ENCODE results near the gene MCRIP1.

MCRIP1 gene

GRCh38 chr17:81819708-81820107 is 13.4 kb downstream of the MCRIP1 start:
- no peak for DNase-seq (ENCODE audit: low read depth)

DNA sequence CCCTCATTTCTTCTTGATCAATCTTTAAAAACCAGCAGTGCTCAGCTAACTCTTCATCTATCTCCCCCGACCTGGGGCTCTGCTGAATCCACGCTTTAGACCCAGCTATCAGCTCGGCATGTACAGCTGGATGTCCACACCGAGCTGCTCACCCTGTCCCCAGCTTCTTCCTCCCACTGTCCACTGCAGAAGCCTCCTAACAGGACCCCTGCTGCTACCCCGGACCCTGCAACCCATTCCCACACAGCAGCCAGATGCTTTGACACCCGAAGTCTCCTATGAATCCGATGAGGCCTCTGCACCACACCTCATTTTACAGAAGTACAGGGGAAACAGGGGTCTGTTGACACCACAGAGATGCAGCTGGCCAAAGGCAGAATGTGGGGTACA is 15.3 kb downstream of the MCRIP1 start:
- DNase-seq (ENCODE audit: low read depth), result no peak

DNA sequence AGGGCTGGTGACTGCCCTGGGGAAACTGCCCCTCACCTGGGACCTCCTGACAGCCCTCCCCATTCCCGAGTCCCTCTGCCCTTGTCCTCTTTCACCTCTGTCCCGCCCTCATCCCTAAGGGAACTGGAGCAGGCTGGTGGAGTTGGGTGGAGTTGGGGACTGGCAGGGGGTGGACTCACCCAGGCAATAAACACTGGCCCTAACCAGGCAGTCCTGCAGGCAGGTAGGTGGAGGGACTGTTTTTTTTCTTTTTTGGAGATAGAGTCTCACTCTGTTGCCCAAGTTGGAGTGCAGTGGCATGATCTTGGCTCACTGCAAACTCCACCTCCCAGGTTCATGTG is 17.5 kb downstream of the MCRIP1 start:
- DNase-seq (ENCODE audit: low read depth), result no peak

DNA sequence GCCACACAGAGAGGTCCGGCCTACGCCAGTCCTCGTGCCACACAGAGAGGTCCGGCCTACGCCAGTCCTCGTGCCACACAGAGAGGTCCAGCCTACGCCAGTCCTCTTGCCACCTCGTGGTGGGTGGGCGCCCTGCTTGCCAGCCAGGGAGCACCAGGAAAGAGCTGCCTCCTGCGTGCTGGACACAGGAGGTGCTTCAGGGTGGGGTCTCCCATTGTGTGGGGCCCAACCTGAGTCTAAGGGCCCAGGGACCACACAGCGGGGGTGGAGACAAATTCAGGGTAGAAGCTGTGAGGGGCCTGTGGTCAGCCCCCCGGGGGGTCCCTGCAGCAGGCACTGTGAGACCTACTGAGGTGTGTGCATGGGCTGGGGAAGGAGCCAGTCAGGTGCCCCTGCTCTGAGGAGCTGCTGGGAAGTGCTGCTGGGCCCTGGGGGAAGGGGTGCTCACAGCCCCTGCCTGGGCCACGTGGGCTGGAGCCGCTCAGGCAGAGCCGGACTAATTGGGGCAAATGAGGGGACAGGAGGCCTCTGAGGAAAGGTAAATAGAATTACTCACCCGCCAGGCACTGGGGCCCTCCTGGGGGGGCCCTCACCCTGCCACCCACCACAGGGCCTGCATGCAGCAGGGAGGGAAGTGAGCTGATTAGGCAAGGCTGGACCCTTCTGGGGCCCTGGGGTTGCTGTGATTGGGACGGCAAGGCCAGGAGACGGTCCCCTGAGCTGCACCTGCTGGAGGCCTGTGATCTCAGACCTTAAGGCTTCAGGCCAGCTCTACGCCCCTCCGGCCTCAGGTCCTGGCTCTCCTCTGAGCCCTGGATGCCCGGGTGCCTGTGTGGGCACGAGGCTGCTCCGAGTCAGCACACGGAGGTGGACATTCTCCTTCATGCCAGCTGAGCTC is 18.1 kb downstream of the MCRIP1 start:
- no peak for DNase-seq (ENCODE audit: low read depth)

DNA sequence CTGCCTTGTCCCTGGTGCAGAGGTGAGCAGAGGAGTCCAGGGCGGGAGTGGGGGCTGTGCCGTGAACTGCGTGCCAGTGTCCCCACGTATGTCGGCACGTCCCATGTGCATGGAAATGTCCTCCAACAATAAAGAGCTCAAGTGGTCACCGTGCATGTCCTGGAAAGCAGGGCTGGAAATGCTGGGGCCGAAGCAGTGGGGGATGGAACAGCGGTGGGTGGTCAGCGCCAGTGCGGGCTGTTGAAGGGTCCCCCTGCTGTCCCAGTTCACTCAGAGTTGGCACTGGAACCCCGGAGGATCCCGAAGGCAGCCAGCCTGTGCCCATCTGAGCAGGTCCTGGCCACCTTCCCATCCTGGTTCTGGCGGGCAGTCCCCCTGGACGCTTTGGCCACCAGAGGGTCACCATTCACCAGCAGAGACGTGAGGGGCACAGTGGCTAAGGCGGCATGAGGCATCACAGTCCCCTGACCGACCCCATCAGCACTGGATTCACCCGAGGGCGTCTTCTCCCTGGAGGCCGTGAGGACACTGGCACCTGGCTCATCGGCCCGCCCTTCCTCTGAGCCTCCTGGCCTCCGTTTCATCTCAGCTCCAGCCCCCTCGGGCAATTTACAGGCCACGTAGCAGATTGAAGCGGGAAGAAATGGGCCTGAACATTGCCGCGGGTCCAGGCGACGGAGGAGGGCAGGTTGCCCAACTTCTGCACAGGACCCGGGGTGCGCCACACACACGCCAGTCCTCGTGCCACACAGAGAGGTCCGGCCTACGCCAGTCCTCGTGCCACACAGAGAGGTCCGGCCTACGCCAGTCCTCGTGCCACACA is 19.0 kb downstream of the MCRIP1 start:
- DNase-seq (ENCODE audit: low read depth), result no peak

GRCh38 chr17:81813371-81813684 is 19.8 kb downstream of the MCRIP1 start:
- DNase-seq (ENCODE audit: low read depth), result no peak

GRCh38 chr17:81812571-81813370 is 20.3 kb downstream of the MCRIP1 start:
- DNase-seq (ENCODE audit: low read depth), result no peak

- DNase-seq (ENCODE audit: low read depth), result no peak
Measured at GRCh38 chr17:81811705-81812570, 21.2 kb downstream of the MCRIP1 start.

- no peak for DNase-seq (ENCODE audit: low read depth)
Measured at GRCh38 chr17:81810892-81811704, 22.0 kb downstream of the MCRIP1 start.

DNA sequence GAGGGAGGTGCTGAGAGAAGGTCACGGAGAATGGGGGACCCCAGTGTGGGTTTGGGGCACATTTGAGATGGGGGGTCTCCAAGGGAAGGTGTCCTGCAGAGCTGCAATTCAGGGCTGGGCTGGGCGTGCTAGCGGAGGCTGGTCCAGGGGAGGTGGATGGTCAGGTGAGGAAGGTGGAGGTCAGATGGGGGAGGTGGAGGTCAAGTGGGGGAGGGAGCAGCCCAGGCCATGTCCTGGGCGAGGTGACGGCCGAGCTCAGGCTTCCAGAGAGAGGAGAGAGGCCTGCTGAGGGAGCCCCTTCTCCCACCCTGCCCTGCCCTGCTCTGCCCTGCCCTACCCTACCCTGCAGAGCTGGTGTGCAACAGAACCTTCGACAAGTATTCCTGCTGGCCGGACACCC is 22.6 kb downstream of the MCRIP1 start:
- DNase-seq (ENCODE audit: low read depth), result no peak

DNA sequence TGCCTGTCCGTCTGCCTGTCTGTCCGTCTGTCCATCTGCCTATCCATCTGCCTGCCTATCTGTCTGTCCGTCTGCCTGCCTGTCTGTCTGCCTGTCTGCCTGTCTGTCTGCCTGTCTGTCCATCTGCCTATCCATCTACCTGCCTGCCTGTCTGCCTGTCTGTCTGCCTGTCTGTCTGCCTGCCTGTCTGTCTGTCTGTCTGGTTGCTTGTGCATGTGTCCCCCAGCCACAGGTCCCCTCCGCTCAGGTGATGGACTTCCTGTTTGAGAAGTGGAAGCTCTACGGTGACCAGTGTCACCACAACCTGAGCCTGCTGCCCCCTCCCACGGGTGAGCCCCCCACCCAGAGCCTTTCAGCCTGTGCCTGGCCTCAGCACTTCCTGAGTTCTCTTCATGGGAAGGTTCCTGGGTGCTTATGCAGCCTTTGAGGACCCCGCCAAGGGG is 23.5 kb downstream of the MCRIP1 start:
- DNase-seq (ENCODE audit: low read depth), result no peak

- DNase-seq (ENCODE audit: low read depth), result no peak
Measured at GRCh38 chr17:81808778-81809555, 24.1 kb downstream of the MCRIP1 start.

DNA sequence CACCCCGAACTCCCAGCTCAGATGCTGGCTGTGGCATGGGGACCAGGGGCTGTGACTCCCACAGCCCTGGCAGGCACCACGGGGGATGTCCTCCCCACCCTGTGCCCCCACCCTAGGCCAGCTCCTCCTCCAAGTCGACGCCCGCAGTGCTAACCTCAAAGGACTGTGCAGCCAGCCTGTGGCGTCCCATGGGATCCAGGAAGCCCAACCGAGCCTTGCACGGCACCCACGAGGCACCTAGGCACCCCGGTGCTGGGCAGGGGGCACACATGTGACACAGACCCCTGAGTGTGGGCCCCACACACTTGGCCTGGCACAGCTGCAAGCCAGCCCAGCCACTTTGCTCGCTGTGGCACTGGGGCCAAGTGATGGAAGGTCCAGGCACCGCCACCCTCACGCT is 25.3 kb downstream of the MCRIP1 start:
- DNase-seq (ENCODE audit: low read depth), result no peak

DNA sequence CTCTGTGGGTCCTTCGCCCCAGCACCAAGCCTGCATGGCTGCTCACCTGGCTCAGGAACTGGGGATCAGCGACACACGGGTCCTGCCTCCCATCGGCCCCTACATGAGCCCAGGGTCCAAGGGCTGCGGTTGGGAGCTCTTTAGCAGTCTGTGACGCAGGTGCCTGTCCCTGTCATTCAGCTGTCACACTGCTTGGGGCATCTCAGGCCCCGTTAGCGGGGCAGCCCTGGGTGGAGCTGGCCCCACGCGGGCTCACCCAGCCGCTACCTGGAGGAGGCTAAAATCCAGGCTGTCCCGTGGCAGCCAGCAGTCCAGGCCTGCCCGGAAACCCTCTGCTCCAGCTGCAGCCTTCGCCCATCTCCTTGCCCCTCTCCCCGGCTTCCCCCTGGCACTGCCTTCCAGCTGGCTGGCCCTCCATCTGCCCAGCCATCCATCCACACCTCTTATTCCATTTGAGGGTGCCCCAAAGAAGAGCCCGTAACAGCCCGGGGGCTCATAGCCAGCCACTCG is 25.8 kb downstream of the MCRIP1 start:
- DNase-seq (ENCODE audit: low read depth), result no peak

DNA sequence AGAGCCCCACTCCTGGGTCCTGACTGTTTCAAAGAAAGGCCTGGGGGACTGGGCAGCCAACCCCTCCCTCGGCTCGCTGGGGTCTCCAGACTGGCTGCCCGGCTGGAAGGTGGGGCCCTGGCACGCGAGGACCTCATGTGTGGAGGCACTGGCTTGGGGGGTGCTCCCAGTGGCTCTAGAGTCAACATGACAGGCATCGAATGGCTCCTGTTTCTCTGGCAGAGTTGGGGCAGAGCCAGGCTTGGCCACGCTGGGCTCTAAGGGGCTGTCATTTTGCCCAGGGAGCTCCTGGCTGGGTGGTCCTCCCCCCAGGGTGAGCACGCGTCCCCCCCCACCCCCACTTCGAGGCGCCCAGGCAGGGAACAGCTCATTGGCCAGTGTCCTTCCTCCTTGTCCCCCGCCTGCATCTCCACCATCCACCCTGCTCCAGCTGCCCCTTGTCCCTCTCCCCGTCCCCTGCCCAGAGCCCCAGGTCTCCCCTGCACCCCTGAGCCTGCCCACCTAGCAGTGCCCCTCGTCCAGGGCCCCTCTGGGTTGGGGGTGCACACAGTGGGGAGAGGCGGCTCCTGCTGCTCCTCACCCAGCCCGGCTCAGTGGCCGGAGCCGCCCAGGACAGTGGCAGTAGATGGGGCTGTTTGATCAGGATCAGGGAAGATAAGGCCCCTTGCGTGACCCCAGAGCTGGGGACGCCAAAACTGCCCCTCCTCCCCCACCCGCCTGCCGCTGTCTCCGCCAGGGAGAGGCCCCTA is 26.5 kb downstream of the MCRIP1 start:
- no peak for DNase-seq (ENCODE audit: low read depth)

- no peak for DNase-seq (ENCODE audit: low read depth)
Measured at GRCh38 chr17:81805707-81806460, 27.2 kb downstream of the MCRIP1 start.

GRCh38 chr17:81804559-81805399 is 28.3 kb downstream of the MCRIP1 start:
- no peak for DNase-seq (ENCODE audit: low read depth)
